ENCODE data around the gene FGF21.
"Not testable (repeated sequence)": the region's sequence is repeated elsewhere in the genome, so short reads cannot be mapped to it uniquely, and the experiment has no call there.

Gene FGF21

GRCh38 chr19:48756686-48757085, 1.4 kb downstream of the FGF21 start:
- Mint-ChIP-seq H3K27me3 (peaks cover 8% of the 10 kb centered on the region), H3K27ac (no peak overlapping the region), H3K4me1 (ENCODE audit: low read depth) (peaks cover 17% of the 10 kb centered on the region), H3K4me3 (no peak overlapping the region), H3K9me3 (ENCODE audit: low read depth) (no peaks in the 10 kb centered on the region), H3K36me3 (no peaks in the 10 kb centered on the region)

- H3K4me1 Mint-ChIP-seq (ENCODE audit: low read depth), result peaks cover 14% of the 10 kb centered on the region
- no peaks in the 10 kb centered on the region for H3K9me3 Mint-ChIP-seq (ENCODE audit: low read depth)
- H3K4me3 Mint-ChIP-seq, result no peak overlapping the region
- H3K36me3 Mint-ChIP-seq, result no peaks in the 10 kb centered on the region
- peaks cover 8% of the 10 kb centered on the region for H3K27me3 Mint-ChIP-seq
- no peak overlapping the region for H3K27ac Mint-ChIP-seq
Measured at GRCh38 chr19:48757089-48757675, 1.9 kb downstream of the FGF21 start.

- H3K4me3 Mint-ChIP-seq, result no peak overlapping the region
- no peak overlapping the region for H3K27ac Mint-ChIP-seq
- H3K4me1 Mint-ChIP-seq (ENCODE audit: low read depth), result peaks cover 13% of the 10 kb centered on the region
- no peaks in the 10 kb centered on the region for H3K9me3 Mint-ChIP-seq (ENCODE audit: low read depth)
- no peaks in the 10 kb centered on the region for H3K36me3 Mint-ChIP-seq
- peaks cover 8% of the 10 kb centered on the region for H3K27me3 Mint-ChIP-seq
Measured at GRCh38 chr19:48757741-48758144, 2.4 kb downstream of the FGF21 start.

- Mint-ChIP-seq H3K36me3 (no peaks in the 10 kb centered on the region), H3K9me3 (ENCODE audit: low read depth) (no peaks in the 10 kb centered on the region), H3K4me3 (no peak overlapping the region), H3K4me1 (ENCODE audit: low read depth) (peaks cover 6% of the 10 kb centered on the region), H3K27me3 (no peaks in the 10 kb centered on the region), H3K27ac (no peak overlapping the region)
Measured at GRCh38 chr19:48760504-48761205, 5.3 kb downstream of the FGF21 start.

GRCh38 chr19:48765816-48766215, 10.5 kb downstream of the FGF21 start:
- not testable (repeated sequence) for H3K27me3 Mint-ChIP-seq; H3K4me1 Mint-ChIP-seq (ENCODE audit: low read depth); H3K9me3 Mint-ChIP-seq (ENCODE audit: low read depth); H3K36me3 Mint-ChIP-seq; H3K27ac Mint-ChIP-seq; H3K4me3 Mint-ChIP-seq

- not testable (repeated sequence) for H3K4me3 Mint-ChIP-seq; H3K36me3 Mint-ChIP-seq; H3K4me1 Mint-ChIP-seq (ENCODE audit: low read depth); H3K27me3 Mint-ChIP-seq; H3K9me3 Mint-ChIP-seq (ENCODE audit: low read depth); H3K27ac Mint-ChIP-seq
Measured at GRCh38 chr19:48768171-48768753, 12.9 kb downstream of the FGF21 start.

GRCh38 chr19:48768994-48769713, 13.8 kb downstream of the FGF21 start:
- Mint-ChIP-seq H3K4me1 (ENCODE audit: low read depth) (no peaks in the 10 kb centered on the region), H3K36me3 (no peaks in the 10 kb centered on the region), H3K27ac (no peak overlapping the region), H3K4me3 (no peak overlapping the region), H3K9me3 (ENCODE audit: low read depth) (no peaks in the 10 kb centered on the region), H3K27me3 (peaks cover 10% of the 10 kb centered on the region)

GRCh38 chr19:48770266-48770665, 14.9 kb downstream of the FGF21 start:
- H3K9me3 Mint-ChIP-seq (ENCODE audit: low read depth), result no peaks in the 10 kb centered on the region
- no peak overlapping the region for H3K27ac Mint-ChIP-seq
- peaks cover 10% of the 10 kb centered on the region for H3K27me3 Mint-ChIP-seq
- no peaks in the 10 kb centered on the region for H3K4me1 Mint-ChIP-seq (ENCODE audit: low read depth)
- H3K36me3 Mint-ChIP-seq, result no peaks in the 10 kb centered on the region
- H3K4me3 Mint-ChIP-seq, result no peak overlapping the region

- Mint-ChIP-seq H3K9me3 (ENCODE audit: low read depth) (no peaks in the 10 kb centered on the region), H3K27me3 (peaks cover 10% of the 10 kb centered on the region), H3K4me3 (no peak overlapping the region), H3K27ac (no peak overlapping the region), H3K36me3 (no peaks in the 10 kb centered on the region), H3K4me1 (ENCODE audit: low read depth) (no peaks in the 10 kb centered on the region)
Measured at GRCh38 chr19:48770734-48771472, 15.6 kb downstream of the FGF21 start.

- Mint-ChIP-seq H3K36me3 (no peaks in the 10 kb centered on the region), H3K9me3 (ENCODE audit: low read depth) (no peaks in the 10 kb centered on the region), H3K27ac (no peak overlapping the region), H3K4me1 (ENCODE audit: low read depth) (no peaks in the 10 kb centered on the region), H3K27me3 (peaks cover 10% of the 10 kb centered on the region), H3K4me3 (no peak overlapping the region)
Measured at GRCh38 chr19:48772503-48772953, 17.2 kb downstream of the FGF21 start.

GRCh38 chr19:48777139-48777538, 21.8 kb downstream of the FGF21 start:
- peaks cover 2% of the 10 kb centered on the region for H3K27me3 Mint-ChIP-seq
- H3K9me3 Mint-ChIP-seq (ENCODE audit: low read depth), result no peaks in the 10 kb centered on the region
- no peak overlapping the region for H3K4me3 Mint-ChIP-seq
- H3K36me3 Mint-ChIP-seq, result no peaks in the 10 kb centered on the region
- no peak overlapping the region for H3K27ac Mint-ChIP-seq
- no peaks in the 10 kb centered on the region for H3K4me1 Mint-ChIP-seq (ENCODE audit: low read depth)

GRCh38 chr19:48777720-48778119, 22.4 kb downstream of the FGF21 start:
- no peaks in the 10 kb centered on the region for H3K36me3 Mint-ChIP-seq
- no peaks in the 10 kb centered on the region for H3K9me3 Mint-ChIP-seq (ENCODE audit: low read depth)
- peaks cover under 1% of the 10 kb centered on the region for H3K27me3 Mint-ChIP-seq
- H3K4me1 Mint-ChIP-seq (ENCODE audit: low read depth), result peaks cover 2% of the 10 kb centered on the region
- H3K27ac Mint-ChIP-seq, result no peak overlapping the region
- no peak overlapping the region for H3K4me3 Mint-ChIP-seq

GRCh38 chr19:48779636-48780035, 24.3 kb downstream of the FGF21 start:
- Mint-ChIP-seq H3K4me1 (ENCODE audit: low read depth) (peaks cover 2% of the 10 kb centered on the region), H3K36me3 (no peaks in the 10 kb centered on the region), H3K9me3 (ENCODE audit: low read depth) (no peaks in the 10 kb centered on the region), H3K27me3 (no peaks in the 10 kb centered on the region), H3K4me3 (no peak overlapping the region), H3K27ac (no peak overlapping the region)

- H3K9me3 Mint-ChIP-seq (ENCODE audit: low read depth), result no peaks in the 10 kb centered on the region
- H3K36me3 Mint-ChIP-seq, result no peaks in the 10 kb centered on the region
- no peak overlapping the region for H3K27ac Mint-ChIP-seq
- no peak overlapping the region for H3K4me3 Mint-ChIP-seq
- peaks cover 2% of the 10 kb centered on the region for H3K4me1 Mint-ChIP-seq (ENCODE audit: low read depth)
- no peaks in the 10 kb centered on the region for H3K27me3 Mint-ChIP-seq
Measured at GRCh38 chr19:48780631-48781391, 25.5 kb downstream of the FGF21 start.
